HepG2 (cell line): ENCODE data around the gene TNFAIP3. TPM values are rescaled to one million over a fixed set of nuclear protein-coding genes. Genes with fewer than 3 reads are reported as not detected.

ENCODE experiments used
- AGO2 ChIP-seq: fragments of 200-400 bp; formaldehyde crosslinking; optimal IDR thresholded peaks from 2 replicates; pipeline ENCODE3; 2017; ENCODE audit warnings: mild to moderate bottlenecking, low read depth, low read length, moderate library complexity
- FOSL1 ChIP-seq: sonication (generic); formaldehyde crosslinking; IDR thresholded peaks from 2 replicates; pipeline ENCODE4 v1.9.0; 2021; ENCODE audit warnings: missing genetic modification reagents, borderline replicate concordance
- GLI4 ChIP-seq: sonication (generic); formaldehyde crosslinking; IDR thresholded peaks from 2 replicates; pipeline ENCODE4 v1.5.1; 2020; ENCODE audit warnings: missing genetic modification reagents, mild to moderate bottlenecking, moderate library complexity, borderline replicate concordance
- GPN1 ChIP-seq: sonication (generic); formaldehyde crosslinking; IDR thresholded peaks from 2 replicates; pipeline ENCODE4 v1.5.1; 2020; ENCODE audit warnings: missing genetic modification reagents, borderline replicate concordance
- MTA1 ChIP-seq: sonication (generic); formaldehyde crosslinking; IDR thresholded peaks from 2 replicates; pipeline ENCODE4 v1.4.0; 2020; ENCODE audit warnings: missing genetic modification reagents, mild to moderate bottlenecking, borderline replicate concordance
- POLR2A ChIP-seq, 2 experiments: IDR thresholded peaks; 2 replicates each; pipeline ENCODE4 v1.6.1; 2011; ENCODE audit warnings: low read depth in 2 of 2, low read length in 2 of 2, mild to moderate bottlenecking in 1 of 2, moderate library complexity in 1 of 2; ENCODE audit not compliant: insufficient read depth in 1 of 2
- SUZ12 ChIP-seq: fragments of 150-350 bp; IDR thresholded peaks from 2 replicates; pipeline ENCODE4 v1.6.1; 2014; ENCODE audit warnings: low read depth, low read length
- ZC3H13 ChIP-seq: sonication (generic); formaldehyde crosslinking; IDR thresholded peaks from 2 replicates; pipeline ENCODE4 v1.8.1; 2023; ENCODE audit warnings: mild to moderate bottlenecking, missing genetic modification reagents, moderate library complexity
- ZFP62 ChIP-seq: sonication (generic); formaldehyde crosslinking; IDR thresholded peaks from 2 replicates; pipeline ENCODE4 v1.4.0; 2020; ENCODE audit warnings: missing genetic modification reagents
- ZMAT3 ChIP-seq: sonication (generic); formaldehyde crosslinking; conservative IDR thresholded peaks from 2 replicates; pipeline ENCODE4 v1.7.0; 2021; ENCODE audit warnings: missing genetic modification reagents
- polyA plus RNA-seq, 8 experiments: library from polyadenylated mRNA; depleted of rRNA in 3 of 8; stranded (reverse) in 7 of 8; unstranded in 1 of 8; fragments of >200 nt; fragmentation: Illumina TruSeq in 4 of 8; extraction: Trizol in 4 of 8; gene quantifications; 2 replicates each; pipeline versions ENCODE4 v1.2.1 to v1.2.3, GENCODE V29; 2011 to 2016; ENCODE audit warnings: low read depth in 4 of 8, missing spikeins in 1 of 8, mixed read lengths in 1 of 8; ENCODE audit not compliant: insufficient read depth in 1 of 8
- total RNA-seq, 5 experiments: library from RNA; depleted of rRNA; stranded (reverse); fragments of >200 nt; fragmentation: Illumina TruSeq; extraction: Trizol; gene quantifications; 2 replicates each; pipeline ENCODE4 v1.2.3, GENCODE V29; 2016; ENCODE audit warnings: low read depth in 1 of 5
- TF ChIP-seq, protein P1 (sequence below): sonication (generic); formaldehyde crosslinking; IDR thresholded peaks from 2 replicates; pipeline ENCODE4 v1.5.0; 2020; ENCODE audit warnings: missing genetic modification reagents
- TF ChIP-seq, protein P2 (sequence below): sonication (generic); formaldehyde crosslinking; IDR thresholded peaks from 2 replicates; pipeline ENCODE4; 2020; ENCODE audit warnings: missing genetic modification reagents, mild to moderate bottlenecking, borderline replicate concordance

The TNFAIP3 gene
- total and polyA plus RNA-seq, 2 of the 13 experiments (the other 11 are each of a cell fraction or from before 2014, with no cell fraction given) = 28.2 to 47.1 TPM

DNA sequence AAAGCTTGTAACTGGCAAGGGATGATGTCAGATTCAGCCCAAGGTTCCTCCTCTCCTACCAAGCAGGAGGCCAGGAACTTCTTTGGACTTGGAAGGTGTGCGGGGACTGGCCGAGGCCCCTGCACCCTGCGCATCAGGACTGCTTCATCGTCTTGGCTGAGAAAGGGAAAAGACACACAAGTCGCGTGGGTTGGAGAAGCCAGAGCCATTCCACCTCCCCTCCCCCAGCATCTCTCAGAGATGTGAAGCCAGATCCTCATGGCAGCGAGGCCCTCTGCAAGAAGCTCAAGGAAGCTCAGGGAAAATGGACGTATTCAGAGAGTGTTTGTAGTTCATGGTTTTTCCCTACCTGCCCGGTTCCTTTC is 14.4 kb downstream of the TNFAIP3 start (continued):
- TF ChIP-seq, protein P1, sequence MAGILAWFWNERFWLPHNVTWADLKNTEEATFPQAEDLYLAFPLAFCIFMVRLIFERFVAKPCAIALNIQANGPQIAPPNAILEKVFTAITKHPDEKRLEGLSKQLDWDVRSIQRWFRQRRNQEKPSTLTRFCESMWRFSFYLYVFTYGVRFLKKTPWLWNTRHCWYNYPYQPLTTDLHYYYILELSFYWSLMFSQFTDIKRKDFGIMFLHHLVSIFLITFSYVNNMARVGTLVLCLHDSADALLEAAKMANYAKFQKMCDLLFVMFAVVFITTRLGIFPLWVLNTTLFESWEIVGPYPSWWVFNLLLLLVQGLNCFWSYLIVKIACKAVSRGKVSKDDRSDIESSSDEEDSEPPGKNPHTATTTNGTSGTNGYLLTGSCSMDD (CRISPR knock-in tag) = 0 out of 2 replicates have a peak, but pooled peaks have one; percentile 15
- TF ChIP-seq ZMAT3 (CRISPR knock-in tag) = no peak
- TF ChIP-seq AGO2 = peak; percentile 11
- TF ChIP-seq POLR2A (IDR thresholded peaks at IDR 0.05; ENCODE audit: insufficient read depth in 1 of 2, low read depth in 2 of 2, low read length in 2 of 2) = peak in 1 of 2 experiments; percentile 21; a peak in 1 of 4 replicates
- TF ChIP-seq GLI4 = no peak
- TF ChIP-seq ZC3H13 (CRISPR knock-in tag) = peak; percentile 62; the same call in 1 of the 2 replicates
- no peak for TF ChIP-seq MTA1
- TF ChIP-seq ZFP62 = no peak
- no peak for TF ChIP-seq GPN1 (CRISPR knock-in tag)
- TF ChIP-seq, protein P2, sequence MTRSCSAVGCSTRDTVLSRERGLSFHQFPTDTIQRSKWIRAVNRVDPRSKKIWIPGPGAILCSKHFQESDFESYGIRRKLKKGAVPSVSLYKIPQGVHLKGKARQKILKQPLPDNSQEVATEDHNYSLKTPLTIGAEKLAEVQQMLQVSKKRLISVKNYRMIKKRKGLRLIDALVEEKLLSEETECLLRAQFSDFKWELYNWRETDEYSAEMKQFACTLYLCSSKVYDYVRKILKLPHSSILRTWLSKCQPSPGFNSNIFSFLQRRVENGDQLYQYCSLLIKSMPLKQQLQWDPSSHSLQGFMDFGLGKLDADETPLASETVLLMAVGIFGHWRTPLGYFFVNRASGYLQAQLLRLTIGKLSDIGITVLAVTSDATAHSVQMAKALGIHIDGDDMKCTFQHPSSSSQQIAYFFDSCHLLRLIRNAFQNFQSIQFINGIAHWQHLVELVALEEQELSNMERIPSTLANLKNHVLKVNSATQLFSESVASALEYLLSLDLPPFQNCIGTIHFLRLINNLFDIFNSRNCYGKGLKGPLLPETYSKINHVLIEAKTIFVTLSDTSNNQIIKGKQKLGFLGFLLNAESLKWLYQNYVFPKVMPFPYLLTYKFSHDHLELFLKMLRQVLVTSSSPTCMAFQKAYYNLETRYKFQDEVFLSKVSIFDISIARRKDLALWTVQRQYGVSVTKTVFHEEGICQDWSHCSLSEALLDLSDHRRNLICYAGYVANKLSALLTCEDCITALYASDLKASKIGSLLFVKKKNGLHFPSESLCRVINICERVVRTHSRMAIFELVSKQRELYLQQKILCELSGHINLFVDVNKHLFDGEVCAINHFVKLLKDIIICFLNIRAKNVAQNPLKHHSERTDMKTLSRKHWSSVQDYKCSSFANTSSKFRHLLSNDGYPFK (CRISPR knock-in tag) = 0 out of 2 replicates have a peak, but pooled peaks have one; percentile 24
- TF ChIP-seq FOSL1 = no peak
- no peak for TF ChIP-seq SUZ12
